HG03103 (cell line): ENCODE results near the gene TSGA10IP.

Source experiments
- ATAC-seq: cut with Tn5 transposase; IDR thresholded peaks from one replicate; pipeline ENCODE4 v1.9.1; 2021; ENCODE audit warnings: low read depth; ENCODE audit not compliant: unreplicated experiment

Gene TSGA10IP

DNA sequence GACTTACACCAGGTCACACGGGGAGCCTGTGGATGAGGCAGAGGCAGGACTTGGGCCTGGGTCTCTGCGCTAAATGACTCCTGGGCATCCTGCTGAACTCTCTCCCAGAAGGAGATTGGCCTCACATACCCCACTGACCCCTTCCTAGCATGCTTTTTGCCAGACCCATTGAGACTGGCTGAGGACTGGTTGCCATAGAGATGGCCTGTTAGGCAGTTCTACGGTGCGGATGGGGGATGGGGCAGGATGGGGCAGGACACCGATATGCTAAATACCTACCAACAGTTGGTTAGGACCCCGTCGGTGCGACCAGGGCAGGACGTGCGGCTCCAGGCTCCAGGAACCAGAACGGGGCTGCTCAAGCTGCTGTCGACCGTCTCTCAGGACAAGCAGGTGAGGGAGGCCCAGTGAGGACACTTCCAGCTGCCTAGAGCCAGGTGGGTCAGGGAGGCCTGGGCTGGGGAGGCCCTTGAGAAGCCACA, at the start of gene TSGA10IP:
Gene TSGA10IP, plus strand, starts transcription at position 51 of the 482 bp plus-strand sequence. Its CDS starts 196 bp downstream, at position 247.
- ATAC-seq = no peak

DNA sequence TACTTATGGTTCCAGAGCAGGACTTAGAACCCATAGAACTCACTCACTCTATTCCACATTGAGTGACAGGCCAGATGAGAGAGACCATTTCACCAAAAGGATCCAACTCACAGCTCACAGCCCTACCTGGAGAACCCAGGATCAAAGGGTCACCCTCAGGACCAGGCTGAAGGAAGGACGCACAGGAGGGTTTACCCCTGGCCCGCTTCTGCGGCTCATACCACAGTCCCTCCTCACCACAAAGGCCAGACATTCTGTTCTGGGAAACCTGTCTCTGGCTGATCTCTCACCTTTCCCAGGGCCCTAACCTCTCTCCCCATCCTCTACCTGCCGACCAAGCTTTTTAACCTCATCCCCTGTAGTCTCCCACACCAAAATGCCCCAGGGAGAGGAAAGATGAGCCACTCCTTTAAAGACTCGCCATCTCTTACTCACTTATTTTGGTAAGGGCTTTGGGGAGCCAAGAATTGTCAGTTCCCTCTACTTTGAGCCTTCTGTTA, 49.7 kb upstream of the TSGA10IP start:
- no peak for ATAC-seq

DNA sequence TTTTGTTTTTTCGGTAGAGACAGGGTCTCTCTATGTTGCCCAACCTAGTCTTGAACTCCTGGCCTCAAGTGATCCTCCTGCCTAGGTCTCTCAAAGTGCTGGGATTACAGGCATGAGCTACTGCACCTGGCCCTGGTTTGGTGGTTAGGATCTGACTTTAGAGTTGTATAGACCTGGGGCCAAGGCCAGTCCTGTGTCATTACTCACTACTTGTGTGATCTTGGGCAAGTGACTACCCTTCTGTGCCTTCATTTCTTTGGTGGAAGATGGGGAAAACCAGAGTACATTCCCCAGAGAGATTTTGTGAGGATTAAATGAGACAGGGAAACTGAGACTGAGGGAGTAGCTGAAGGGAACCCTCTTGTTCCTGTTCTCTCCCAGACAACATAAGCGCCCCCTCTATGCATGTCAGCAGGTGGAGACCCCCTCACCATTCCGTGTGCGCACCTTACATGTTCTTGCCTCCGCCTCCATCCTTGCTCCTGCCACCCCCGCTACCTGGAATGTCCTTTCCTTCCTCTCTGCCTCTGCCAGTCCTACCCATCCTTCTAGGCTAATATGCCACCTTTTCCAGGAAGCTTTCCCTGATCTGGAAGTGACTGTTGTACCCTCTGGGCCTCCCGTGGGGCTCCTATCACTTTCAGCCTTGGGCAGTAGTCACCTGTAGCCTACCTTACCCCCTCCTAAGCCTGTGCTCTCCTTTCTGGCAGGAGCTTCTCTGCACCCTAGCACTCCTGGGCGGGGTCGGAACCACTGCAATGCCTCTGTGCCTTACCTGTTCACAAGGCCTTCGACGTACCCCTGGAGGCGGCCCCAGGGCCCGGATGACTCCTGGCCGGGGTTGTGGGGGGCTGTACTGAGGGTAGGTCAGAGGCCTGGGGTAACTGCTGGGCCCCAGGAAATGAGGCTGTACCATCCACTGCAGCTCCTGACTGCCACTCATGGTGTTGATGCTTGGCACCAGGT, 49.0 kb upstream of the TSGA10IP start:
- no peak for ATAC-seq

DNA sequence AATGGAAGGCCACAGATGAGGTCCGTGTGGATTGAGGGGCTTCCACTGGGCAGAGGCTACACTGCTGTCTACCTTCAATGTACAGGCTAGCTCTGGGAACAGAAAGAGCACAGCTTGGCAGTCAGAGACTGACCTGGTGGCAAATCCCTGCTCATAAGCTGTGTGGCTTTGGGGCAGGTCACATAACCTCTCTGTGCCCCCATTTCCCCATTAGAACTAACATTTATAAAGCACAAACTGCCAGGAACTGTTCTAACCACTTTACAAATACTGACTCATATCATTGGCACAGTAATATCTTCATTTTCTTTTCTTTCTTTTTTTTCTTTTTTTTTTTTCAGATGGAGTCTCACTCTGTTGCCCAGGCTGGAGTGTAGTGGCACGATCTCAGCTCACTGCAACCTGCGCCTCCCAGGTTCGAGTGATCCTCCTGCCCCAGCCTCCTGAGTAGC, 48.2 kb upstream of the TSGA10IP start:
- no peak for ATAC-seq

DNA sequence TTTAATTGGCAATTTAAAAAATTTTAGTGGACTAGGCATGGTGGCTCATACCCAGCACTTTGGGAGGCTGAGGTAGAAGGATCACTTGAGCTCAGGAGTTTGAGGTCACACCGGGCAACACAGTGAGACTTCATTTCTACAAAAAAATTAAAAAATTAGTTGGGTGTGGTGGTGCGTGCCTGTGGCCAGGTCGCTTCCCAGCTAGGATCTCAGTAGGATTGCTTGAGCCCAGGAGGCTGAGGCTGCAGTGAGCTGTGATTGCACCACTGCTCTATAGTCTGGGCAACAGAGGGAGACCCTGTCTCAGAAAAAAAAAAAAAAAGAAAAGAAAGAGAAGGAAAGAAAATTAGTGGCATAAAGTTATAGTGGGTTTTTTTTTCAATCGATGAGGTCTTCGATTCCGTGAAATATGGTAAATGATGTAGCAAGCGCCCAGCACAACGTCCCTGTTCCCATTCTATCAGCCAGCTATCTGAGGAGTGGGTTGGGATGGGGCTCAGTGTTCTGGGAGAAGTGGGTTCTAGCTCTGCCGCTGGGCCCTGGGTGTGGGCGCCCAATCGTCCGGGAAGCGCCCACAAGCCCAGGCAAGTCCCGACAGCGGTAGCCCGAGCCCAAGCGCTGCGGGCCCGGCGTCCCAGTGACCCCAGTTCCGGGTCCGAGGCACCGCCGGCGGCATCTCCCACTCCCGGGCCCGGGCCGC, 46.5 kb upstream of the TSGA10IP start:
- no peak for ATAC-seq

DNA sequence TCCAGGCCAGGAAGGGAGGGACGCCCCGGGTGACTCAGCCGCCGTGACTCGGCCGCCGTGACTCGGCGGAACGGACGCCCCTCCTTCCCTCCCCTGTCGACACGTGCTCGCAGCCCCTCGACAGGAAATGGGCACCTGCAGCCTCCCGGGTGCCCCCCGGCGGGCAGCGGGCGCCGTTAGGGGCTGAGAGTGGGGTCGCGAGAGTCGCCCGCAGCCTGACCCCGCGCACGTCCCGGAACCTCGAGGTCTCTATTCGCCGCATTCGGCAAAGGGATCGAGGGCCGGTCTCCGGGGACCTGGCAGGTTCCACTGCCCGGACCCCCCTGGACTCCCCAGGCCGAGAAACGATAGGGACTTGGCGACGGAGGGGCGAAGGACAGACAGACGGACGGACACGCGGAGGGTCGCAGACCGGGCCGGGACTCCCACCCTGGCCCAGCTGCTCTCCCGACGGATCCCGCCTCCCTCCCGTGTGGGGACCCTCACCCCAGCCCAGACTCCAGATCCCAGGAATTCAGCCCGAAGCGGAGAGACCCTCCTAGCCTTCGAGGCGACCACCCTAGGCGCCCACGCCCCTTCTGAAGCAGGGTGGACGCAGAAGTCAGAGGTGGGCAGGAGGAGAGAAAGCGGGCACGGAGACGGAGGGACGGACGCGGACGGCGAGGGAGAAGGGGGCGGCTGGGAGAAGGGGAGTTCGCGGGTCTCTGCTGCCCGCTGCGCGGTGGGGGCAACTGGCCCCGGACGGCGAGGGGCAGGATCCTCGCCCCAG, 45.7 kb upstream of the TSGA10IP start:
- ATAC-seq = no peak

DNA sequence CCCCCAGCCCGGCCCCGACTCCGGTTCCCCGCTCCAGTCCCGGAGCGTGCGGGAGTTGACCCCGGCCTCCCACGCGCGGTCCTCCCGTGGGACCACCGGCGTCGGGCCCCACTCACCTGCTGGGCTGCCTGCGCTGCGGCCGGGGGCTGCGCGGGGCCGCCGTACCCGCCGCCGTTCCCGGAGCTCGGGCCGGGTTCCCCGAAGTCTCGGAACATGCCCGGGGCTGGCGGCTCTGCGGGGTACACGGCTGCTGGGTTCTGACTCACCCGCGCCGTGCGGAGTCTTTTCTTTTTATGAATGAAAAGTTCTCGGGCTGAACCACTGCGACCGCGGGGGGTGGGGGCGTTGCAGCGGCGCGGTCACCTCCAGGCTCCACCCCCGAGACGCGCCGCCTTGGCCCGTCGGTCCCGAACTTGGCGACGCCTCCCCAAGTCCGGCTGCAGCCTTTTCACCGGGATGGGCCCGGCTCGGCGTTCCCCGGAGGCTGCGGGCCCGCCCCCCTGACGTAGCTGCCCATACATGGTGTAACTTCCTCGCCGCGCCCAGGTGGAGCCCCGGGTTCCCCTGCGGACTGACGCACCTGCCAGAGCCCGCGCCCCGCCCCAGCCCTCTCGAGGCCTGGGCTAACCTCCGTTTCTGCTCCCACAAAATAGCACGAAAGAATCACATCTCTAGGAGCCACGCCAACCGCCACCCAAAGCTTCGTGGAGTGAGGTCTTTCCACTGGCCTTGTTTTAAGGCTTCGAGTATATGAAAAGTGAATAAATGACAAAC, 45.0 kb upstream of the TSGA10IP start, which contains the start of gene FOSL1:
Gene FOSL1, minus strand, starts transcription at position 264 of the 774 bp plus-strand sequence. Its CDS starts 49 bp downstream, at position 215.
- ATAC-seq = peak; percentile 43

DNA sequence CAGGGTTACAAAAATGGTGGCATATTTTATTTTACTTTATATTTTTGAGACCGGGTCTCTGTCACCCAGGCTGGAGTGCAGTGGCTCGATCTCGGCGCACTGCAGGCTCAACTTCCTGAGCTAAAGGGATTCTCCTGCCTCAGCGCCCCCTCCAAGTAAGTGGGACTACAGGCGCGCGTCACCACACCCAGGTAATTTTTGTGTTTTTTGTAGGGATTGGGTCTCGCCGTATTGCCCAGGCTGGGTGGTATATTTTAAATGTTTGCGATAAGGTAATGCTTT, 44.4 kb upstream of the TSGA10IP start:
- ATAC-seq = no peak

DNA sequence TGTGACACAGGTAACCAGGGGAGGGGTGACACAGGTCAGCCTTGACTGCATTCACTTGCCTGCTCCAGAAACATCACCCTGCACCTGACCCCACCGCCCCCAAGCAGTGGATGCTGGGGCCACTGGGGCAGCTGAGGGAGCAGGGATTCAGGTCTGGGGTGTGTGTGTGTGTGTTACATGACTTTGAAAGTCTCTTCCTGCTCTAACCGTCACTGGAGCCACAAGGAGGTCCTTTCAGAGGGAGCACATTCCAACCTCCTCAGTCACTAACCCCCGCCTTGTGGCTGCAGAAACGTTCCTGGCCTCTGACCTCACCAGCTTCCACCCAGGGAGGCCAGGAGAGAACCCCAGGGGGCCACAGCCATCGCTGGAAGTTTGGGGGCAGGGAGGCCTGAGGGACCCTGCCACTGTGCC, 42.2 kb upstream of the TSGA10IP start:
- ATAC-seq = no peak

DNA sequence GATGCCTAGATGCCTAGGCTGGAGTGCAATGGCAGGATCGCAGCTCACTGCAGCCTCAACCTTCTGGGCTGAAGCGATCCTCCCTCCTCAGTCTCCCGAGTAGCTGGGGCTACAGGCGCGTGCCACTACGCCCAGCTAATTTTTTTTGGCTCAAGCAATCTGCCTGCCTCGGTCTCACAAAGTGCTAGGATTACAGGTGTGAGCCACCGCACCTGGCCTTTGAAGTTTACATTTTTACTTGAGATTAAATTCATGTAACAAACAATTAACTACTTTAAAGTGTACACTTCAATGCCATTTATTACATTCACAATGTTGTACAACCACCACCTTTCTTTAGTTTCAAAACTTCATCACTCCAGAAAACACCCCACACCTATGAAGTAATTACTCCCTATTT, 41.6 kb upstream of the TSGA10IP start:
- no peak for ATAC-seq

DNA sequence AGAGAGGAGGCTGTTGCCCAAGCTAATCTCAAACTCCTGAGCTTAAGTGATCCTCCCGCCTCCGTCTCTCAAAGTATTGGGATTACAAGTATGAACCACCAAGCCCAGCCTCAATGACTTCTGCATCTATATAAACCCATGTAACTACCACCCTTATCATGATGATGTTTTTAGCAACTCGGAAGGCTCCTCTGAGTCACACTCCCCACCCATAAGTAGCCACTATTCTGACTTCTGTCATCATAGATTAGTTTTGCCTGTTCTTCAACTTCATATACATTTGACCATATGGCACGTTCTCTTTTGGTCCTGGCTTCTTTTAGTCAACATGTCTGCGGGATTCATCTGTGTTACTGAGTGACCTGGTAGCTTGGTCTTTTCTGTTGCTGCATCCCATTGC, 38.7 kb upstream of the TSGA10IP start:
- ATAC-seq = no peak

DNA sequence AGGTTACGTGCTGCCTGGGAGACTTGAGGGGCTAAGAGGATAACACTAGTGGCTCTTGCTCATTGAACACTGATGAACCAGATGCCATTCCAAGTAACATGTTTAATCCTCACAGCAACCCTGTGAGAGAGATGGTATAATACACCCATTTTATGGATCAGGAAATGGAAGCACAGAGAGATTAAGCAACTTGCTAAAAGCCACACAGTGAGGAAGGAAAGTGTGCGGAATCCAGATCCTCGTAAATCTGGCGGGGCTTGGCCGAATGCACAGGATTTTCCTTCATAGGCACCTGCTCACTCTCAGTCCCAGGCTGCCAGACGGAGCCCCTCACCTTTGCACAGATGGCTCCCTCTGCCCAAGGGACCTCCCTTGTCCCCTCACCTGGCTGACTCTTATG, 37.4 kb upstream of the TSGA10IP start:
- ATAC-seq = no peak

DNA sequence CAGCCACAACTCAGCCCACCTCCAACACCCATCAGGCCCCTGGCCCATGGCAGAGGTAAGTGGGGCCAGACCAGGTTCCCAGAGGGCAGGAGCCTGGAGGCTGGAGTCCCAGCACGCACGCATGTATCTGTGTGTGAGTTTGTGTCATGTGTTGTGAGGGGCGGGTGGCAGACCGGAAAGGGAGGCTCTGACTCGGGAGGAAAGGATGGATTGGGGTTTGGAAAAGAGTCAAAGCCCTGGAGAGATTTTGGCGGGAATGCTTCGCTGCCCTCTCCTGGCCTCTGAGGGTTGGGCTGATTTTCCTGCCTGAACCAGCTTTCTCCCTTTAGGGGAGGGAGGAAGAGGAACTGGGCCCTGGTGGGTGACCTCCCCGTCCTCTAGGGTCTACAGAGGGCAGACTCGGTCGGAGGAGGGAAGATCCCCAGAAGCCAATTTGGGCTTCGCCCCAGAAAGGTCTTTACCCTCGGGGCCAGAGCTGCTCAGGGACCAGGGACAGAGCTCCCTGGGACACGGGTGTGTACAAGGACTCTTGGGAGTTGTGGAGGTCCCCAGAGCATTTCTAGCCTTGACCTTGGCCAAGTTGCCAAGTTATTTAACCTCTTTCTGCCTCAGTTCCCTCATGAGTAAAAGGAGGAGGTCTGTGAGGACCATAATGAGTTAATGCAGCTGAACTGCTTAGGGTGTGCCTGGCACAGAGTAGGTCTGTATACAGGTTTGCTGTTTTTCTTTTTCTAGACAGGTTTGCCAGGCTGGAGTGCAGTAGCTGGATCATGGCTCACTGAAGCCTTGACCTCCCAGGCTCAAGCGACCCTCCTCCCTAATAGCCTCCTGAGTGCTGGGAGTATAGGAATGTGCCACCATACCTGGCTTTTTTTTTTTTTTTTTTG, 33.4 kb upstream of the TSGA10IP start:
- no peak for ATAC-seq

DNA sequence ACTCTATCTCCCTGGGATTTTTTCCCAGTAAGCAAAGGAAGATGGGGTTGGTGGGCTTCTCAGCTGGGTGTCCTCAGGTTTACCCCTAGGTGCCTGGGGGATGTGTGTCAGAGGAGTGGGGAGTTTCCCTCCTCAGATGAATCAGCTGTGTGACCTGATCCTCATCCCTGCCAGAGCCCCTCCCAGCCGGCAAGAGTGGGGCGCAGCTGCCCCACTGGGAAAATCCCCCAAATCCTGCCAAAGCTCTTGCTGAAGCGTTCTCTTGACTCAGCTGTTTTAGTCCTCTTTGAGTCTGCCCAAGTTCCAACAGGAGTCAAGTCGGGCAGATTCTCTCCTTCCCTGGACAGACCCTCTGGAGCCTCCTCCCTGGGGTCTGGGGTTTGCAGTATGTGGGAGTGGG, 32.4 kb upstream of the TSGA10IP start:
- no peak for ATAC-seq

DNA sequence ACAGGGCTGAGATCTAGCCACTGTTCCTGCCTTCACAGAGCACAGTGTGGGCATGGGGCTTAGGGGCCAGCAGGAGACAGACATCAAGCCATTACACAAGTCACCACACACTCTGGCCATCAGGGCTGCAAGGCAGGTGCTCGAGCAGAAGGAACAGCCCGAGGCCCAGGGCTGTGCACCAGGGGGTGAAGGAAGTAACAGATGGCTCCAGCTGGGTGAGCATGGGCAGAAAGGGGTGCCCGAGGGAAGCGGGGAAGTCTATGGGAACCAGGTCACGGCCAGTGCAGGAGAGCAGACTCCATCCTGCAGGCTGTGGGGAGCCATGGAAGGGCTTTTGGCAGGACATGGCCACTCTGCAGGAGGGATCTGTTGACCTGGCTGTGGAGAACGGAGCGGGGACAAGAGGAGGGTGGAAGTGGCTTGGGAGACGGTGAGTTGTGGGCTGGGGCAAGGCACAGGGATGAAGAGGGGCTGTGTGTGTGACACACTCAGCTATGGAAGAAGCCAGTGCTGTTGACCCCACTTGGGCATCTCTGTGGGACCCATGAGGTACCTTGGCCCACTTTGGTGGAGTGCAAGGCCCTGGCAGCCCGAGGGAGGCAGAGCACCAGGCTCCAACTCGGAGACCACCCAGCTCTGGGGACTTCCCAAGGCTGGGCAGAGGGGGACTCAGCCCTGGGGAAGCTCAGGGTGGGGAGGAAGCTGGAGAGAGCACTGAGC, 30.0 kb upstream of the TSGA10IP start:
- no peak for ATAC-seq

DNA sequence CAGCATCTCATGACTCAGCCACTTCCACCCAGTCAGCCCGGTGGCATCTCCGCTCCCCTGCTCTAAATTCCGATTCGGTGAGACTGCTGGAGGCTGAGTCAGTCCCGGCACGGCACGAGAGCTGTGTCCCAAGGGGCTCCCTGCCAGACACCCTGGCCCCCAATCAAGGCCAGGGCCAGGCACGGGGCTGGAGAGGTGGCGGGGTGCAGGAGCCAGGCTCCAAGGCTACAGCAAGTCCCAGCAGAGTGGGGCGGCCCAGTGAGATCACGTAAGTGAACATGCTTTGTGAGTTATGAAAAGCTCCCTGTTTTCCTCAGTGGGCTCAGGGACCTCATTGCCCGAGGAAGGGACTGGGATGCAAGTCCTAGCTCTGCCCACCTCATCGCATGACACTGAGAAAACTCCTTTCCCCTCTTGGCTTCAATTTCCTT, 29.4 kb upstream of the TSGA10IP start:
- no peak for ATAC-seq

DNA sequence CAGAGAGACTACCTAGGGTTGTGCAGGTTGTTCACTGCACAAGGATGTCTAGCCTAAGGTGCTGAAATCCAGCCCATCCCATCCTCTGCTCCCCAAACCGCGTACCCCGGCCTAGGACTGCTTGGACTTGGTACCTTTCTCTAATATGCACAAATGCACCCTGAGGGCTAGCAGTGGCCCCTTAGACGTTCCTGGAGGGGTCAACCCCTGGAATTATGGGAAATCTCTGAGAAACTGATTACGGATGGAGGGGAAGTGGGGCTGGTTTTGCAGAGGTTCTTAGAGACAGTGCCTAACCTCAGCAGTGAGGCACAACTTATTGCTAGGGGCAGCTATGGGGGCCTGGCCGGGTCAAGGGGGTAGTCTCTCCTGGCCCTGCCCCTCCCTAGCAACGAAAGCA, 28.9 kb upstream of the TSGA10IP start:
- ATAC-seq = no peak

DNA sequence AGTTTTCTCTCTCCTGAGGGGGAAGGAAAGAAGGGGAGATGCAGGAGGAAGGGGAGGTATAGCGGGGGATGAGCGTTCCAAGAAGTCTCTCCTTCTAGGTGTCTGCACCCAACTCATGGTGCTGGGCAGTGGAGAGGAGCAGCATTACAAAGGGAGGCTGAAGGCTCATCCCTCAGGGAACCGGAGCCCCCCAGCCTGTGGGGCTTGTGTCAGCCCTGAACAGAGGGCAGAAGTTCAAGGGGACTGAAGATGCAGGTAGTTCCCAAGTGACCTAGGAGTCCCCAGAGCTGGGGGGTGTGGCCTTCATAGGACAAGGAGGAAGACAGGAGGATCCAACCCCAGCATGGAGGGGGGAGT, 28.2 kb upstream of the TSGA10IP start:
- ATAC-seq = no peak
